HepG2 (cell line): ENCODE measurements around the gene TLK2. TPM values are rescaled to one million over a fixed set of nuclear protein-coding genes. Genes with fewer than 3 reads are reported as not detected.

Source experiments
- ATAC-seq: fragments of 200-7000 bp; cut with Tn5 transposase; 3 replicates; pipeline ENCODE4 v1.9.1; 2020; ENCODE audit warnings: mild to moderate bottlenecking, moderate library complexity
- BruUV-seq: library from RNA; stranded (reverse); fragments of 400-500 nt; replicated peaks from 2 replicates; lab custom pipeline; 2021; lab: Mats Ljungman, UMichigan
- CTCF ChIA-PET: fragments of 300-600 bp; formaldehyde crosslinking; extraction: SDS; loops from one replicate; lab custom pipeline; 2021; ENCODE audit warnings: low total read pairs, inconsistent platforms, low intra/inter-chr PET ratio; lab: Yijun Ruan, JAX
- POLR2A ChIA-PET: fragments of 350-600 bp; sonication (Branson Sonifier 250); formaldehyde crosslinking; loops from one replicate; lab custom pipeline; 2020; ENCODE audit warnings: antibody characterized with exemption, inconsistent platforms; lab: Yijun Ruan, JAX
- DNase-seq: peaks from one replicate; pipeline ENCODE4 v3.0.0-alpha.2; 2015; ENCODE audit warnings: low spot score
- FAIRE-seq: peaks from 3 replicates; lab custom pipeline; 2011; peaks lifted over from hg19 to GRCh38; lab: Jason Lieb, UNC
- H2AFZ ChIP-seq: one replicate; pipeline ENCODE4 v1.6.1; 2011; ENCODE audit warnings: low read length, inconsistent platforms
- H3K27ac ChIP-seq: fragments of 300-600 bp; 3 replicates; pipeline ENCODE4 v1.8.0; 2011; ENCODE audit warnings: mixed run types, mild to moderate bottlenecking, mixed read lengths, low read length, inconsistent platforms; ENCODE audit not compliant: insufficient read depth; ENCODE audit errors: extremely low read length
- H3K27me3 ChIP-seq, 2 experiments: fragments of 200-600 bp in 1 of 2; 2 replicates in 1 of 2; 3 replicates in 1 of 2; pipeline versions ENCODE4 v1.6.0 to v1.8.0; 2011; ENCODE audit warnings: low read length in 2 of 2, mild to moderate bottlenecking in 2 of 2, moderate library complexity in 2 of 2, inconsistent platforms in 1 of 2; ENCODE audit not compliant: insufficient read depth in 2 of 2, control insufficient read depth in 1 of 2
- H3K36me3 ChIP-seq, 2 experiments: fragments of 200-600 bp in 1 of 2; replicated peaks in 1 of 2; 2 replicates in 1 of 2; 3 replicates in 1 of 2; pipeline versions ENCODE4 v1.5.1 to v1.8.0; 2011; ENCODE audit warnings: low read length in 2 of 2, inconsistent platforms in 1 of 2; ENCODE audit not compliant: insufficient read depth in 2 of 2, control insufficient read depth in 1 of 2
- H3K4me1 ChIP-seq: 2 replicates; pipeline ENCODE4 v1.5.1; 2012; ENCODE audit warnings: low read length, inconsistent platforms; ENCODE audit not compliant: insufficient read depth
- H3K4me2 ChIP-seq: 2 replicates; pipeline ENCODE4 v1.6.0; 2011; ENCODE audit warnings: low read depth, low read length, inconsistent platforms
- H3K4me3 ChIP-seq, 3 experiments: fragments of 200-600 bp in 1 of 3; sonication (generic), shearing (Covaris generic) in 1 of 3; replicated peaks in 1 of 3; 2 replicates each; pipeline ENCODE4 v1.5.1; 2011 to 2016; ENCODE audit warnings: low read length in 3 of 3, inconsistent platforms in 2 of 3, low read depth in 2 of 3, mild to moderate bottlenecking in 2 of 3, control low read depth in 1 of 3, mixed read lengths in 1 of 3; ENCODE audit not compliant: insufficient read depth in 1 of 3
- H3K79me2 ChIP-seq: one replicate; pipeline ENCODE4 v1.6.1; 2011; ENCODE audit warnings: low read length, inconsistent platforms; ENCODE audit not compliant: insufficient read depth
- H3K9ac ChIP-seq: 2 replicates; pipeline ENCODE4 v1.6.0; 2011; ENCODE audit warnings: mild to moderate bottlenecking, low read depth, low read length, inconsistent platforms; ENCODE audit not compliant: insufficient read depth
- H3K9me3 ChIP-seq: 2 replicates; pipeline ENCODE4 v1.5.1; 2012; ENCODE audit warnings: mild to moderate bottlenecking, low read length
- H4K20me1 ChIP-seq: 2 replicates; pipeline ENCODE4 v1.6.0; 2011; ENCODE audit warnings: inconsistent platforms, mild to moderate bottlenecking, low read length, moderate library complexity; ENCODE audit not compliant: insufficient read depth
- MYC ChIP-seq: sonication (generic); formaldehyde crosslinking; IDR thresholded peaks from 2 replicates; pipeline ENCODE4 v1.9.0; 2021; ENCODE audit warnings: missing genetic modification reagents, borderline replicate concordance
- RBM22 ChIP-seq: fragments of 200-400 bp; formaldehyde crosslinking; optimal IDR thresholded peaks from 2 replicates; pipeline ENCODE3; 2017; ENCODE audit warnings: mild to moderate bottlenecking, low read length, moderate library complexity
- YEATS4 ChIP-seq: sonication (generic); formaldehyde crosslinking; IDR thresholded peaks from 2 replicates; pipeline ENCODE4 v1.4.0; 2020; ENCODE audit warnings: missing genetic modification reagents, borderline replicate concordance
- WGBS: methylation state at CpG from one replicate; pipeline ENCODE4 v1.1.6; 2017; ENCODE audit warnings: low lambda C conversion rate; 5-methylcytosine and 5-hydroxymethylcytosine counted together
- in situ Hi-C: cut with HindIII; loops from 2 replicates; pipeline ENCODE4 v1.10.0; 2017; ENCODE audit warnings: low pct_unique_long_range_greater_than_20kb; ENCODE audit not compliant: extremely low pct_ligation_motif_present
- intact Hi-C: fragments of 100-400 bp; cut with micrococcal nuclease; formaldehyde crosslinking; loops from one replicate; pipeline ENCODE4 v1.10.0; 2022; ENCODE audit not compliant: unreplicated experiment
- polyA plus RNA-seq, 8 experiments: library from polyadenylated mRNA; depleted of rRNA in 3 of 8; stranded (reverse) in 7 of 8; unstranded in 1 of 8; fragments of >200 nt; fragmentation: Illumina TruSeq in 4 of 8; extraction: Trizol in 4 of 8; gene quantifications; 2 replicates each; pipeline versions ENCODE4 v1.2.1 to v1.2.3, GENCODE V29; 2011 to 2016; ENCODE audit warnings: low read depth in 4 of 8, missing spikeins in 1 of 8, mixed read lengths in 1 of 8; ENCODE audit not compliant: insufficient read depth in 1 of 8
- total RNA-seq, 5 experiments: library from RNA; depleted of rRNA; stranded (reverse); fragments of >200 nt; fragmentation: Illumina TruSeq; extraction: Trizol; gene quantifications; 2 replicates each; pipeline ENCODE4 v1.2.3, GENCODE V29; 2016; ENCODE audit warnings: low read depth in 1 of 5
- TF ChIP-seq, protein P1 (sequence below): sonication (generic); formaldehyde crosslinking; IDR thresholded peaks from 2 replicates; pipeline ENCODE4 v1.8.0; 2022; ENCODE audit warnings: missing genetic modification reagents, mild to moderate bottlenecking, inconsistent platforms, borderline replicate concordance
- TF ChIP-seq, protein P2 (sequence below): sonication (generic); formaldehyde crosslinking; IDR thresholded peaks from 2 replicates; pipeline ENCODE4 v1.4.0; 2020; ENCODE audit warnings: missing genetic modification reagents
- TF ChIP-seq, protein P3 (sequence below): sonication (generic); formaldehyde crosslinking; IDR thresholded peaks from 2 replicates; pipeline ENCODE4 v1.4.0; 2020; ENCODE audit warnings: missing genetic modification reagents, borderline replicate concordance
- TF ChIP-seq, protein P4 (sequence below): sonication (generic); formaldehyde crosslinking; IDR thresholded peaks from 2 replicates; pipeline ENCODE4 v1.8.0; 2022; ENCODE audit warnings: mild to moderate bottlenecking, missing genetic modification reagents, borderline replicate concordance

TLK2 gene
- total and polyA plus RNA-seq, 2 of the 13 experiments (the other 11 are each of a cell fraction or from before 2014, with no cell fraction given) = 58.7 to 60.8 TPM

DNA sequence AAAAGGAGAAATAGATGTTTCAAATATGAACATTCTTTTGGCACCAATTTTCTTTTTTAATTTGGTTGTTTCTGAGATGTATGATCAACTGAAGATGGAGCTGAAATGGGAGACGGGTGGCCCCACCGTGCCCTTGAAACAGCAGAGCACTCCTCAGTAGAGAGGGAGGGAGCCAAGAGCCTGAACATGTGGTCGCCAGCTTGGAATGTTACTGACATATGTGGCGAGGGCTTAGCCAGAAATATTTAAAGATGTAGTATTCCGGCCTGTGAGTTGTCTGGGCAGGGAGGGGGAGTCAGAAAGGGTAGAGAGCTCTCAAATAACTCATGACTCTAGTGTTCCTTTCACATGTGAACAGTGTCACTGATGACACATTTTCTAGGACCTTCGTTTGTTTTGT, 135.5 kb downstream of the TLK2 start:
- H3K4me1 ChIP-seq = peaks cover 32% of the 10 kb centered on the region
- CTCF ChIA-PET = no interaction called here
- POLR2A ChIA-PET = no interaction called here
- FAIRE-seq (no peak), DNase-seq (no peak), ATAC-seq (no peak)
- peaks cover 25 to 43% of the 10 kb centered on the region in 2 experiments for H3K36me3 ChIP-seq
- no peaks in the 10 kb centered on the region; the same call in 1 of the 2 replicates for H4K20me1 ChIP-seq
- H3K9ac ChIP-seq = no peak overlapping the region
- no TSS peak for BruUV-seq
- H3K4me2 ChIP-seq = no peak overlapping the region
- intact Hi-C loops = no loop called here
- H3K27me3 ChIP-seq = no peaks in the 10 kb centered on the region
- no peaks in the 10 kb centered on the region for H3K79me2 ChIP-seq
- WGBS = 95% methylated on average over 6 of the region's 6 CpGs
- no peak overlapping the region for H3K27ac ChIP-seq
- TF ChIP-seq, protein P1, sequence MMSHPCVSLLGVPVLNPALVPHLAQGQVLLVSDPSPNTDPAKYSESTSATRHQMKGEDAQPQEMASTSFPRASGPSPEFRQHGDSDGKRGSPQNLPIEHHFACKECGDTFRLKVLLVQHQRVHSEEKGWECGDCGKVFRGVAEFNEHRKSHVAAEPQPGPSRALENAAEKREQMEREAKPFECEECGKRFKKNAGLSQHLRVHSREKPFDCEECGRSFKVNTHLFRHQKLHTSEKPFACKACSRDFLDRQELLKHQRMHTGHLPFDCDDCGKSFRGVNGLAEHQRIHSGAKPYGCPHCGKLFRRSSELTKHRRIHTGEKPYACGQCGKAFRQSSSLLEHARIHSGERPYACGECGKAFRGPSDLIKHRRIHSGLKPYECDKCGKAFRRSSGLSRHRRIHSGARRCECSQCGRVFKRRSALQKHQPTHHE = no peak
- no peak for TF ChIP-seq MYC (CRISPR knock-in tag)
- no peak for TF ChIP-seq YEATS4 (CRISPR knock-in tag)
- TF ChIP-seq, protein P2, sequence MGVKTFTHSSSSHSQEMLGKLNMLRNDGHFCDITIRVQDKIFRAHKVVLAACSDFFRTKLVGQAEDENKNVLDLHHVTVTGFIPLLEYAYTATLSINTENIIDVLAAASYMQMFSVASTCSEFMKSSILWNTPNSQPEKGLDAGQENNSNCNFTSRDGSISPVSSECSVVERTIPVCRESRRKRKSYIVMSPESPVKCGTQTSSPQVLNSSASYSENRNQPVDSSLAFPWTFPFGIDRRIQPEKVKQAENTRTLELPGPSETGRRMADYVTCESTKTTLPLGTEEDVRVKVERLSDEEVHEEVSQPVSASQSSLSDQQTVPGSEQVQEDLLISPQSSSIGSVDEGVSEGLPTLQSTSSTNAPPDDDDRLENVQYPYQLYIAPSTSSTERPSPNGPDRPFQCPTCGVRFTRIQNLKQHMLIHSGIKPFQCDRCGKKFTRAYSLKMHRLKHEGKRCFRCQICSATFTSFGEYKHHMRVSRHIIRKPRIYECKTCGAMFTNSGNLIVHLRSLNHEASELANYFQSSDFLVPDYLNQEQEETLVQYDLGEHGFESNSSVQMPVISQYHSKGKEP (CRISPR knock-in tag) = no peak
- H2AFZ ChIP-seq = no peak overlapping the region
- in situ Hi-C loops = no loop called here
- no peaks in the 10 kb centered on the region for H3K9me3 ChIP-seq
- no peak overlapping the region for H3K4me3 ChIP-seq

DNA sequence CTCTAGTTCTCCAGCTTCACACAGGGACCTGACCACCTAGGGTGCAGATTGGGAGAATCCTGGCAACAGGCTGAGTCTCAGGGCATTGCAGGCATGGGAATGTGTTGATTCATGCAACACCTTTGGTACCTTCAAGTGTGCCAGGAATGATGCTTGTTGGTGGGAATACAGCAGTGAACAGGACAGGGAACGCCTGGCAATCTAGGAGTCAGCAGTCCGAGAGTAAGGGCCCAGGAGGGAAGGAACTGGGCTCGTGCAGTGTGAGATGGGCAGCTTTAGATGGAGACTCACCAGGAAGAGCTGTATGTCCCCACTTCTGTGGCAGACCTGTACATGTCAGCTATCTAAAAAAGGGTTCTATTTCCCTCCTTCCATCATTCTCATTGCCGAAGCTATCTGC, 136.9 kb downstream of the TLK2 start:
- no peak overlapping the region for H2AFZ ChIP-seq
- no TSS peak for BruUV-seq
- no peaks in the 10 kb centered on the region; the same call in 1 of the 2 replicates for H4K20me1 ChIP-seq
- H3K9ac ChIP-seq = no peak overlapping the region
- in situ Hi-C loops (no loop called here), intact Hi-C loops (no loop called here)
- peaks cover 16 to 30% of the 10 kb centered on the region in 2 experiments for H3K36me3 ChIP-seq
- ATAC-seq (no peak), FAIRE-seq (no peak), DNase-seq (no peak)
- no peaks in the 10 kb centered on the region for H3K27me3 ChIP-seq
- H3K4me3 ChIP-seq = no peak overlapping the region
- peak; percentile 41 for TF ChIP-seq RBM22
- TF ChIP-seq, protein P3, sequence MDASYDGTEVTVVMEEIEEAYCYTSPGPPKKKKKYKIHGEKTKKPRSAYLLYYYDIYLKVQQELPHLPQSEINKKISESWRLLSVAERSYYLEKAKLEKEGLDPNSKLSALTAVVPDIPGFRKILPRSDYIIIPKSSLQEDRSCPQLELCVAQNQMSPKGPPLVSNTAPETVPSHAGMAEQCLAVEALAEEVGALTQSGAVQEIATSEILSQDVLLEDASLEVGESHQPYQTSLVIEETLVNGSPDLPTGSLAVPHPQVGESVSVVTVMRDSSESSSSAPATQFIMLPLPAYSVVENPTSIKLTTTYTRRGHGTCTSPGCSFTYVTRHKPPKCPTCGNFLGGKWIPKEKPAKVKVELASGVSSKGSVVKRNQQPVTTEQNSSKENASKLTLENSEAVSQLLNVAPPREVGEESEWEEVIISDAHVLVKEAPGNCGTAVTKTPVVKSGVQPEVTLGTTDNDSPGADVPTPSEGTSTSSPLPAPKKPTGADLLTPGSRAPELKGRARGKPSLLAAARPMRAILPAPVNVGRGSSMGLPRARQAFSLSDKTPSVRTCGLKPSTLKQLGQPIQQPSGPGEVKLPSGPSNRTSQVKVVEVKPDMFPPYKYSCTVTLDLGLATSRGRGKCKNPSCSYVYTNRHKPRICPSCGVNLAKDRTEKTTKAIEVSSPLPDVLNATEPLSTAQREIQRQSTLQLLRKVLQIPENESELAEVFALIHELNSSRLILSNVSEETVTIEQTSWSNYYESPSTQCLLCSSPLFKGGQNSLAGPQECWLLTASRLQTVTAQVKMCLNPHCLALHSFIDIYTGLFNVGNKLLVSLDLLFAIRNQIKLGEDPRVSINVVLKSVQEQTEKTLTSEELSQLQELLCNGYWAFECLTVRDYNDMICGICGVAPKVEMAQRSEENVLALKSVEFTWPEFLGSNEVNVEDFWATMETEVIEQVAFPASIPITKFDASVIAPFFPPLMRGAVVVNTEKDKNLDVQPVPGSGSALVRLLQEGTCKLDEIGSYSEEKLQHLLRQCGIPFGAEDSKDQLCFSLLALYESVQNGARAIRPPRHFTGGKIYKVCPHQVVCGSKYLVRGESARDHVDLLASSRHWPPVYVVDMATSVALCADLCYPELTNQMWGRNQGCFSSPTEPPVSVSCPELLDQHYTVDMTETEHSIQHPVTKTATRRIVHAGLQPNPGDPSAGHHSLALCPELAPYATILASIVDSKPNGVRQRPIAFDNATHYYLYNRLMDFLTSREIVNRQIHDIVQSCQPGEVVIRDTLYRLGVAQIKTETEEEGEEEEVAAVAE (CRISPR knock-in tag) = no peak
- TF ChIP-seq, protein P4, sequence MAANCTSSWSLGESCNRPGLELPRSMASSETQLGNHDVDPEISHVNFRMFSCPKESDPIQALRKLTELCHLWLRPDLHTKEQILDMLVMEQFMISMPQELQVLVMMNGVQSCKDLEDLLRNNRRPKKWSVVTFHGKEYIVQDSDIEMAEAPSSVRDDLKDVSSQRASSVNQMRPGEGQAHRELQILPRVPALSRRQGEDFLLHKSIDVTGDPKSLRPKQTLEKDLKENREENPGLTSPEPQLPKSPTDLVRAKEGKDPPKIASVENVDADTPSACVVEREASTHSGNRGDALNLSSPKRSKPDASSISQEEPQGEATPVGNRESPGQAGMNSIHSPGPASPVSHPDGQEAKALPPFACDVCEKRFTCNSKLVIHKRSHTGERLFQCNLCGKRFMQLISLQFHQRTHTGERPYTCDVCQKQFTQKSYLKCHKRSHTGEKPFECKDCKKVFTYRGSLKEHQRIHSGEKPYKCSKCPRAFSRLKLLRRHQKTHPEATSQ (CRISPR knock-in tag) = no peak
- H3K9me3 ChIP-seq = no peaks in the 10 kb centered on the region
- no peak overlapping the region for H3K27ac ChIP-seq
- CTCF ChIA-PET = no interaction called here
- WGBS = 93% methylated on average over 4 of the region's 4 CpGs
- H3K4me2 ChIP-seq = no peak overlapping the region
- no peaks in the 10 kb centered on the region for H3K79me2 ChIP-seq
- peaks cover 36% of the 10 kb centered on the region for H3K4me1 ChIP-seq
- POLR2A ChIA-PET = no interaction called here
